ENCODE measurements around the gene PLPP6.

The PLPP6 gene

DNA sequence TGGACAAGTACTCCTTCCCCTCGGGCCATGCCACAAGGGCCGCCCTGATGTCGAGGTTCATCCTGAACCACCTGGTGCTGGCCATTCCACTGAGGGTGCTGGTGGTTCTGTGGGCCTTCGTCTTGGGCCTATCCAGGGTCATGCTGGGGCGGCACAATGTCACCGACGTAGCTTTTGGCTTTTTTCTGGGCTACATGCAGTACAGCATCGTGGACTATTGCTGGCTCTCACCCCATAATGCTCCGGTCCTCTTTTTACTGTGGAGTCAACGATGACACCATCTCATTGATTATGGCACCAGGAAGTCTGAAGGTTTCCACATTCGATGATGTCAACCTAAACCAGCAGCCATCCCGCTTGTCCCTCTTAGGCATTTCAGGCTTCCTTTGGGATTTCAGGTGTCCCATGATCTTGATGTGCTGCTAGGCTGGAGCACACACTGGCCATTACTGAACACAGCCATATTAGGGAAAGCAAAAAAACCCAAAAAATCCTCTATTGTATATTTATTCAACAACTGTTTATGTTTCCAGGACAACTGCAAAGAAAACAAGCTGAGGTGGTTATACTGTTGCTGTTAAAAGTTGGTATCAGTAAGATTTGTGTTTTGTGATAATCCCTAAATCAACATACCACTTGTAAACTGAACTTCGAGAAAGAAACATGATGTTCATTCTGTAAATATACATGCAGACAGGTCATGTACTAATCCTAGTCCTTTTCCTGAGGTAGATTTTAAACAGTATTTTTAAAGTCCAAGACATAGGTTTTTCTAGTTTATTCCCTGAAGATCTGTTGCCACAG lies 1.1 kb downstream of the PLPP6 start:
- DNase-seq (ENCODE audit: low read depth) = no peak

DNA sequence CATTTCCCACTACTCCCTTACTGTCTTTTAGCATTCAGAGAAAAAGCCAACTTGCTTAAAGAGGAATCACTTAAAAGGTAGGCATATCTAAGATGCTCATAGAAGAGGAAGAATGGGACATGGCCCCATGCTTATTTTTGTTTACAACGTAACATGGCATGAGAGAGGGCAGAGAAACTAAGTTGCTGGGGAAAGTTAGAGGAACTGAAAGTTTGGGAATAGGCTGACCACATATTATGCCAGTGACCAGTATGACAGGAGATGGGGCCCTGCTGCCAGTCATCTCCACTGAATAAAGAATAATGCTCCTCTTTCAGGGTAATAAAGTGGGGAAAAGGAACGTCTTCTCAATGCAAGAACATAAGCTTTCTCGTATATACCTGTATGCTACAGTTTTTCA lies 1.9 kb downstream of the PLPP6 start:
- no peak for DNase-seq (ENCODE audit: low read depth)

DNA sequence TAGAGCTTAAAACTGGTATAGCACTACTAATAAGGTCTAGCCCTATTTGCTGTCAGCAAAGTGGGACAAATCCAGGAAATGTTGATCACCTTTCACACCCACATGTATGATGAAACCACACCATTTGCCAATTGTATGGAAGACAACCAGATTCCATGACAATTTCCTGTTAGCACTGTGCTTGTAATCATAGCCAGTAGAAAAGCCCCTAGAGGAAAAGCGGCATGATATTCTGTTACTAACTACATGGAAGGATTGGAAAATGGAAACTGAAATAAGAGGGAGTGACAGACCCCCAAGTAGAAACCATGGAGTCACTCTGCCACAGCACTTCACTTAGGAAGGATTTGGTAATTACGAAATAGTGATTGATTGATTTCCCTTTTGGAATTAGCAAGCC lies 3.3 kb downstream of the PLPP6 start:
- DNase-seq (ENCODE audit: low read depth) = no peak

DNA sequence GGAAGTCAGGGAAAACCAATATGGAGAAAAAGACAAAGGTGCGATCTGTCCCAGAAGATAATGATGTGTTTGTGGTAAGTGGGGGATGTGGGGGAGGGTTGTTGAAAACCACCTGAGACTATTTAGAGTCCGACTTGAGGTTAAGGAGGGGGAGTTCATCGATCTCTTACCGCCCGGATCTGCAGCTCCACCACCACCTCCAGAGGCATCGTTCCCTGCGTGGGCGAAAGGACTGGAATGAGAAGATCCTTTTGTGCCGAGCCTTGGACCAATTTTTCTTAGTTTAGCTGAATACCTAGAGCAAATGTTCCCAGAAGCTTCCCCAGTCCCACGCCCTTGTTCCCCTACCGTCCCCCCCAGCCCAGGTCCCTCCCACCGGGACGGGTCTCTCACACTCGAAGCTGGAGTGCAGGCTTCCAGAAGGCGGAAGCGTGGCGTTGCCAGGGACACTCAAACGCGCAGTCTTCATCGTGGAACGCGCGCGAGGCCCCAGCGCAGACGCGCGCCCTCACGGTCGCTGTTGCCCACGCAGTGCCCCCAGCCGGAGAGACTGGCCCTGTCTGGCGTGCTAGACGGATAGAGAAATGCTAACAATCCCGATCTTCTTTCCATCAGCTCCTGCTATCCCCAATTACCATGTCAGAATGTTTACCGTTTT lies 4.1 kb downstream of the PLPP6 start, which contains the start of gene SPATA6L:
SPATA6L (minus strand) TSS at position 439 of the 658 bp plus-strand sequence; CDS start at position 209, 230 bp downstream.
- no peak for DNase-seq (ENCODE audit: low read depth)

DNA sequence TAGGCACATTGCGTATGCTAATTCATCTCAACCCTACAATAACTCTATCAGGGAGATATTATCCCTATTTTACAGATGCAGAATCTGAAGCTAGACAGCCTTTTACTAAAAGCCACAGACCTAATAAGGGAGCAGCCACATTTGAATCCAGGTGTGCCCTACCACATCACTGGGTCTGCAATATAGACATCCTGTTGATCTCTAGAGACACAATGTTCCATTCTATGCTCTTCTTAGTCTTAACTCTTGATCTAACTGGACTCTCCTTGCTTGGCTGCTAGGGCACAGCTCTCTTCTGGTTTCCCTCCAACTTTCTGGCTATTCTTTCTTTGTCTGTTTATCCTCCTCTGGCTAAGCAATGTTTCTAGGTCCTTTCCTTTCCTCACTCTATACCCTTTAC lies 5.6 kb downstream of the PLPP6 start:
- no peak for DNase-seq (ENCODE audit: low read depth)

DNA sequence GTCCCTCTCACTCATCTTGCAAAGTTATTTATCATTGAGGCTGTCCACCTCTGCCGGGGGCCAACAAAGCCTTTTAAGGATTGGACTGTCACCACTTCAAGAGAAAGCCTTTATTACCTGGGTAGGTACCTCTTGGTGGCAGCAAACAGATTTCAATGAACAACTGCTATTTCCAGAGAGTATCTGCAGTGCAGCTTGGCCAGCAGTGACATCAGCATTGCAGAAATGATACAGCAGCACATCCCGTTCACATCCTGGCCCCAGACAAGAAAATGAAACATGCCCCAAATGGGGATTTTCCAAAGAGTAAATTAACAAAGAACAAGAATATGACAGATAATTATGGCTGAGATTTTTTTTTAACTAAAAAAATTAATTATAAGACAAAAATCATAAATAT lies 6.5 kb downstream of the PLPP6 start:
- no peak for DNase-seq (ENCODE audit: low read depth)

DNA sequence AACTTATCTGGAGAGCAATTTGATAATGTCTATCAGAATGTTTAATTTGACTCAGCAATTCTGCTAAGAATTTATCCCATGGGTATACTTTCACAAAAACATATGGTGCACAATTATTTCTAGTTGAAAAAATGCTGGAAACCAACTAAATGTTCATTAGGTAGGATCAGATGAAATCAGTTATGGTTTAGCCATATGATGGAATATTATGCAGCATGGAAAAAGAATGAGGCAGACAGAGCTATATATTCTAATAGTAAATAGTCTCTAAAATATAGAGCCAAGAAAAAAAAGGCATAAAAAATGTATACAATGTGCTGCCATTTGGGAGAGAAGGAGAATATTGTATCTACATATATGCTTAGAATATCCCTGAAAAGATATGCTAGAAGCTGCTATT lies 7.8 kb downstream of the PLPP6 start:
- DNase-seq (ENCODE audit: low read depth) = no peak

DNA sequence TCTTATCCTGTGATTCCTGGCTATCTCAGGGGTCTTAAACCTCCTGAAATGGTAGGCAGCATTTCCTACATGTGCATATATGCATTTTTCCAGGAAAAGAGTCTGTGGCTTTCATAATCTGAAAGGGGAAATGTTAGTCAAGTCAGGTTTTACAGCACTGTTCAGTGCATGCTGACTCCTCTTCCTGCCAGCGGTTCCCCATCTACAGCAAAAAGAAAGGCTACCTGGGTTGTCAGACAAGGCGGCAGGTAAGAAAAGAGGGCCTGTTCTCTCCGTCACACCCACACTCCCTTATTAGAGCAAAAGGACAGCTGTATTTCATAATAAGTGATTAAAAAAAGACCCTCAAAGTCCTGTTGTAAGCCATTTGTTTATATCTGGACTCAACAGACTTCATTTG lies 8.5 kb downstream of the PLPP6 start:
- DNase-seq (ENCODE audit: low read depth) = no peak

DNA sequence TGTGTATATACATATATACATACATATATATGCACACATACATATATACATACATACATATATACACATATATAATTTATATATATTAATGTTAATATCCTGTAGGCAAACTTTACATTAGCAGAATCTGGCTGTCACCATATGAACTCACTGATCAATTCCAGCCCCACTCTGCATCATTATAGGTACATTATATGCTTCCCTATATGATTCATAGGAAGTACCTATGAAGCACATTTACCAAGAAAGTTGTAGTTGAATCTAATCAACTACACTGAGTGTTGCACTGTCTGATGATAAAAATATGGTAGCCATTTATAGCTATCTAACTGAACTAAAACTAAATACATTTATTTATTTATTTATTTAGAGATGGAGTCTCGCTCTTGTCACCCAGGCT lies 9.6 kb downstream of the PLPP6 start:
- no peak for DNase-seq (ENCODE audit: low read depth)

DNA sequence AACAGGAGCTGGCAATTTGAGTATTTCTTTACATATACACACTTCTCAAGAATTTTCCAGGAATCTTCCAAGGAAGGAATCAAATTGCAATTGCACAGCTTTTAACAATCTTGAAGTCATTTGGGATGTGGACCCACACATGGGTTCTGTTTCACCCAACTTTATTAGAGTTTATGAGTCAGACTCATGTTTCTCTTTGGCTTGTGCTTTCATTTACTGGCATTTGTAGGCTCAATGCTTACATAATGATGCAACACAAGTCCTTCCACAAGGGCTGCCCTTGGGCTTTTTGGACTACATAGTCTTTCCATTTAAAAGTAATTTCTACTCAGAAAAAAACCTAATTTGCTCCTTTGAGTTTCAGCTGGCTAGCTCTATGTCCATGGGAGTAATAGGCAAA lies 12.7 kb downstream of the PLPP6 start:
- no peak for DNase-seq (ENCODE audit: low read depth)

DNA sequence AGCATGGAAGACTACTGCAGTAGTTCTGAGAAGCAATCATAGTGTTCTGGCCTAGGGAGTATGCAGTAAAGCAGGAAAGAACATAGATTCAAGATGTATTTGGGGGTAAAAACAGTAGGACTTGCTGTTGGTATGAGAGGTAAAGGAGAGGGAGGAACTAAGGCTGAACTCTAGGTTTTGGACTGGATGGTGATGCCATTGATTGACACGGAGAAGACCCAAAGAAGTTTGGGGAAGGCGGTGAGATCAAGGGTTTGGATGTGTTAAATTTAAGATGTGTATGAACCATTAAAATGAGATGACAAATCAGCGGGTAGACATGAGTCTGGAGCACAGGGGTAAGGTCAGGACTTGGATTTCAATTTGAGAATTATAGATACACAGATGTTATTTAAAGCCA lies 15.3 kb downstream of the PLPP6 start:
- DNase-seq (ENCODE audit: low read depth) = no peak

DNA sequence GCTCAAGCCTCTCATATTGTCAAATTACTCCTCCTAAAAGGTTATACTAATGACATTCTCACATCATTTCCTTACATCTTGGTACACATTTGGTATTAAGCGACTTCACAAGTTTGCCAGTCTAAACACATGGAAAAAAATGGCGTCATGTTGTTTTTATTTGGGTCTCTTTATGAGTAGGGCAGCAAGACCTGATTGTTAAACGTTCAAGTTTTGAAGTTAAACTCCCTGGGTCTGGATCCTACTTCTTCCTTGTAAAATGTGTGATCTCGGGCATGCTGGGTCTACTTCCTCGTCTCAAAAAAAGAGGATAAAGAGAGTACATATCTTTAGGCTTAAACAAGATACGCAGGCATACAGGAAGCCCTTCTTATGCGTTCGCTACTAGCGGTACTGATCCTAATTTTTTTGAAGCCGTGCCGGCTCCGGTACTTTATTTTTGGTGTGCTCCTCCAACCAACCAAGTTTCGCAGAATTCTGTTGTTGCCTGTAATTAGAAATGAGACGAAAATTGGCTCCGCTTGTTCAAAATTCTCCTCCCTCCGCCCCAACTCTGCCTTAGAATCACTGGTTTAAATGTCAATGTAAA lies 16.7 kb downstream of the PLPP6 start:
- DNase-seq (ENCODE audit: low read depth) = no peak

DNA sequence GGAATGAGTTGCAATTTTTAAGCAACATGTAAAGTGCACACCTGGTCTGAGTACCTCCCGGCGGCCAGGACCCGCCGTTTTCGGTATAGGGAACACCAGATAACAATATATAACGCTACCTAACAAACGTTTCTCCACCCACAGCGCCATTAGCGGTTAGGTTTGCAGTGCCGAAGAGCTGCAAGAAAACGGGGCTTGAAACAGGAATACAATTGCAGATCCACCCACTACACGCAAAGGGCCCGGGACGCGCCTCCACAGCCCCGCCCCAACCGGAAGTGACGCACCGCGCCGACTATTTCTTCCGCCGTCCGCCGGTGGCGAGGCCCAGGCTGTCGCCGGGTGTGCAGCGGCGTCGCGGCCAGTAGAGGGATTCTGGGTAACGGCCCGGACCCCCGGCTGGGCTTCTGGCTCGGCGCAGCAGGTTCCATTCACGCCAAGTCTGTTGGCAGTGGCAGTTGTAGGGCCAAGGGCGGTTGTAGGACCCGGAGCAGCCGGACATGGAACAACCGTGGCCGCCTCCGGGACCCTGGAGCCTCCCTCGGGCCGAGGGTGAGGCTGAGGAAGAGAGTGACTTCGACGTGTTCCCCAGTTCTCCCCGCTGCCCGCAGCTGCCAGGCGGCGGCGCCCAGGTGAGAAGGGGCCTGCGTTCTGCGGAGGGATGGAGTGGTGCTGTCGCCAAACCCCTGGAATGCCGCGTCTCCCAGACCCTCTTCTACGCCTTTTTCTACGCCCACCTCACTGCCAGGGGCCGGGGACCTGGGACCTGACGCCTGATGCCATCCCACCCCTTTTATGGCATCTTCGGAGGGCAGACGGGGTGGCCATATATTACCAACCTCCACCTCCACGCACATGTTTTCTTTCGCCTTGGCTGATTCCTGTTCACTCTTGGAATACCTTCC lies 17.4 kb downstream of the PLPP6 start, which contains the start of gene CDC37L1:
CDC37L1 (plus strand) TSS at position 302 of the 905 bp plus-strand sequence; CDS start at position 501, 199 bp downstream.
- peak; percentile 64 for DNase-seq (ENCODE audit: low read depth)

DNA sequence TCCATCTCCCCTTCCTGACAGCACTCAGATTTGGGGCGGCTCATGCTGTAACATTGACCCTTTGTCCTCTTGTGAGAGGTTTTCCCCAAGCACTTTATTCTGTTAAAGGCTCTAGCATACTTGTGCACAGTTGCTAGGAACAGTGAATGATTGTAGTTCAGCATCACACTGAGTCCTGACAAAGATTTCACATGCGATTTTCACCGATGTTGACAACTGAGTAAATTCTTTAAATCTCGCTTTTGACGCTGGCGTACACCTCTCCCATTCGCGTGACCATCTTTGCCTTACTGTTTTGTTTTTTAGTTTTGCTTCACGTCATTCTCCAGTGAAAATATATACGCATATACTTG lies 18.1 kb downstream of the PLPP6 start:
- DNase-seq (ENCODE audit: low read depth) = no peak

DNA sequence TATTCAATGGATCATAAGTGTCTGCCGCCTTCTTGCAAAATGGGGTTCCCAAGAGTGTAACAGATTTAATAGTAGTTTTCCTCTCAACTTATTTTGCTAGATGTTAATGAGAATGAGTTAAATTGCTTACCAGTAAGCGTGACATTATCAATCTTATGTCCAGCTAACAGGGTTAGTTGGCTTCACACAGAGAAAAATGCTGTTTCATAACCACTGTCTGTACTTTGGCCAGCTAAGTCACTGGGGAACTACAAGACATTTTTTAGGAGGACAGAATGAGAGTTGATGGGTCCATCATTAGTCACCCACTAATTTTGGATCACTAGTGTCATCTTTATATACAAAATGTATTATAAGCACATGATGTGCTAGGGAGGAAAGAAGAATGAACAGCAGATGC lies 18.7 kb downstream of the PLPP6 start:
- no peak for DNase-seq (ENCODE audit: low read depth)

DNA sequence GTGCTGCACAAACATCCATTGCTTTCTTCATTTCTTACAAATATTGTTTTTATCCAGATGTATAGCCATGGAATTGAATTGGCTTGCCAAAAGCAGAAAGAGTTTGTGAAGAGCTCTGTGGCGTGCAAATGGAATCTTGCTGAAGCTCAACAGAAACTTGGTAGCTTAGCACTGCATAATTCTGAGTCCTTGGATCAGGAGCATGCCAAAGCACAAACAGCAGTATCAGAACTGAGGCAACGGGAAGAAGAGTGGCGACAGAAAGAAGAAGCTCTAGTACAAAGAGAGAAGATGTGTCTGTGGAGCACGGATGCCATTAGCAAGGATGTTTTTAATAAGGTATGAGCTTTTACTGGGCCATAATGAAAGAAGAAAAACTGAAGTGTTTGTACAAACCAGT lies 22.7 kb downstream of the PLPP6 start:
- no peak for DNase-seq (ENCODE audit: low read depth)

DNA sequence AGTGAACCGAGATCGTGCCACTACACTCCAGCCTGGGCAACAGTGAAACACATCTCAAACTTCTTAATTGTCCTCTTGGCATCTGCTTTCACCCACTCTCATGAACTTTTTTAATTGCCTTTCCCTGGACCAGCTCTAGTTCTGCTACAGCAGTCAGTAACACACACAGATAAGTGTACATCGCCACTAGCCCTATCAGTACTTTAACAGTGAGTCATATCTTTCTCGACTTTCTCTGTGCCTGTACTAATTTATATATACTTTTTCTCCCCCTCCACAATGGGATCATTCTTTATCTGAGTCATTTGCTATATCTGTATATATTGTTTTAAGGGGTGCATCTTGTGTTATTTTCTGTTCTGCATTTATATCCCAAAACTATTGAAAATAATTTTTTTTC lies 24.0 kb downstream of the PLPP6 start:
- no peak for DNase-seq (ENCODE audit: low read depth)

DNA sequence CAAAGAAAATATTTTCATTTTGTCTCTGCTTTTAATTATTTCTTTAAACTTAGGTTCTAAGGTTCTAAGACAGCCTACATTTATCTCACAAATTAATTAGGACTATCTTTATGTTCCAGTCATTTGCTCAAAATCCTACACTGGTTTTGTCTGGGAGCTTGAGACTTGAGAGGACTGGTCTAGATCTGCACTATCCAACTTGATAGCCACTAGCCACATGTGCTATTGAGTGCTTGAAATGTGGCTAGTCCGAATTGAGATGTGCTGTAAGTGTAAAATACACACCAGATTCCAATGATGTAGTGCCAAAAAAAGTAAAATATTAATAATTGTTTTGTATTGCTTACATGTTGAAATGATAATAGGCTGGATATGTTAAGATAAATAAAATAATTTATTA lies 24.5 kb downstream of the PLPP6 start:
- DNase-seq (ENCODE audit: low read depth) = no peak

DNA sequence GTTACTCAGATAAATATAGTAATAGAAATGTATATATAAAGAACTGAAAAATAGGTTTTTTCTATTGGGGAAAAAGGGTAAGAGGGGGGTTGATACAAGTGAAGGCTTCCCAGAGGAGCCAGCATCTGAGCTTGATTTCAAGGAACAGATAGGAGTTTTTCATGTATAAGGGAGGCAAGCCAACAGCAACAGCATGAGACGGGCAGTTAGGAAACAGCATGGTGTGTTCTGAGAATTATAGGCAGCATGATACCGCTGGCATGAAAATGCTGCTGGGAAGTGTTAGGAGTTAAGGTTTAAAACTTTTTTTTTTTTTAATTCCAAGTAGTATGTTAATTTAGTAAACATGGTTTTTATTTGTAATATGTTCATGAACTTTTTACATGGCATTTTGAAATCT lies 26.9 kb downstream of the PLPP6 start:
- no peak for DNase-seq (ENCODE audit: low read depth)

DNA sequence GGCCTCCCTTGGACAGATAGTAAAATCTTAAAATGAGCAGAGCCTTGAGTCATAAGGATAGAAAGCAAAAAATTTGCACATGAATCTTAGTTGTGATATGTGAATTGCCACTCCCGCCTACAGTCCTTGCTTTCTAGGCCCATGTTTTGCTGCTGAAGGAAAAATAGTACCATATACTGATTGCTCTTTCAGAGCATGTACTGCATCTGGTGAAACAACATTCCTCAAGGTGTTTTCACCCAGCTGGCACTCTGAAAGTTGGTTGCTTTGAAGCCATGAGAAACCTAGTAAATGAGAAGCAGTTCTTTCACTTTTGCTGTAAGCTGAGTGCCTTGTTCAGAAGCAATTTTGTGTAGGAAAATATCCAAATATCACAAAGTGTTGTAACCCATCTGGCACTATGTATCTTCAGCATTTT lies 27.6 kb downstream of the PLPP6 start:
- no peak for DNase-seq (ENCODE audit: low read depth)

DNA sequence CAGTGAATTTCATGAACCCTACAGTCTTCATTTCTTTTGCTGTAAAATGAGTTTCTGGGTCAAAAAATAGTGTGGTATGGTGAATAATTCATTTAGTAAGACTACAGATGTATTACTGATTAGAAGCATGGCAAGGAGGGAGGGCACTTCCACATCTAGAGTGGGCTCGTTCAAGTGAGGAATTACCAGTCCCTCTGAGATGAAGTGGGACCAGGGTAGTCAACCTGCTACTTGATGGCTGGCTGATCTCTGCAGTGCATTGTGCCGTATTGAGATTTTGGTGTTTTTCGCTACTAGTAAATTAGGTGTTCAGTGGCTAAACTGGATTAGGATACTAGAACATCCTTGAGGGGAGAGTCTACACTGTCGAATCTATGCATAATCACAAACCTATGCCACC lies 28.1 kb downstream of the PLPP6 start:
- DNase-seq (ENCODE audit: low read depth) = no peak

DNA sequence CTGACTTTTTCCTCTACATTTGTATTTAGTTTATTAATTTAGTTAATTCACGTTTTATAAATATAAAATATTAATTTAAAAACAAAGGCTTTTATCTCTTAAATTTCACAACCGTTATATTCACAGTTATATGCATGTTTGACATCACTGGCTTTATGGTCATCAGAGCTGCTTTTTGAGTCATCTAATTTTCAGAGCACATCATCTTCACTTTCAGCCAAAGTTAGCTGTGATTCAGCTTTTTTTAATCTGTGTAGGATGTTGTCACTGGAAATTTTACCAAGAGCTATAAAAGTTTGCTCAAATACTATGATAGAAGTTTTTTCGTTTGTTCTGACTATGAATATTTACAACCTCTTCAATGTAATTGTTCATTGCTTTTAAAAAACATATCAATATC lies 29.7 kb downstream of the PLPP6 start:
- no peak for DNase-seq (ENCODE audit: low read depth)
